Keratinocyte (primary cell): ENCODE results near the gene CDC20B. TPM values are rescaled to one million over a fixed set of nuclear protein-coding genes. Genes with fewer than 3 reads are reported as not detected.

Experiments
- DNase-seq: peaks from one replicate; pipeline ENCODE4 v3.0.0-alpha.2; 2011; ENCODE audit warnings: low read depth, missing footprints, low spot score
- FAIRE-seq: peaks from 2 replicates; lab custom pipeline; 2011; peaks lifted over from hg19 to GRCh38; lab: Jason Lieb, UNC
- H2AFZ ChIP-seq: 2 replicates; pipeline ENCODE4 v1.6.0; 2012; ENCODE audit warnings: low read length, control low read depth, inconsistent platforms; ENCODE audit not compliant: control insufficient read depth
- H3K27ac ChIP-seq: 2 replicates; pipeline ENCODE4 v1.5.1; 2011; ENCODE audit warnings: low read length; ENCODE audit not compliant: control insufficient read depth, insufficient read depth
- H3K27me3 ChIP-seq: 3 replicates; pipeline ENCODE4 v1.6.0; 2011; ENCODE audit warnings: low read length; ENCODE audit not compliant: control insufficient read depth, insufficient read depth; ENCODE audit errors: extremely low read depth
- H3K36me3 ChIP-seq, 2 experiments: 2 replicates in 1 of 2; 3 replicates in 1 of 2; pipeline ENCODE4 v1.5.1; 2011; ENCODE audit warnings: low read length in 2 of 2, mild to moderate bottlenecking in 1 of 2; ENCODE audit not compliant: control insufficient read depth in 2 of 2, insufficient read depth in 2 of 2; ENCODE audit errors: extremely low read depth in 1 of 2
- H3K4me1 ChIP-seq: 3 replicates; pipeline ENCODE4 v1.5.1; 2011; ENCODE audit warnings: low read length; ENCODE audit not compliant: control insufficient read depth, insufficient read depth; ENCODE audit errors: extremely low read depth
- H3K4me2 ChIP-seq: 3 replicates; pipeline ENCODE4 v1.6.0; 2011; ENCODE audit warnings: low read depth, low read length; ENCODE audit not compliant: control insufficient read depth, insufficient read depth; ENCODE audit errors: extremely low read depth
- H3K4me3 ChIP-seq, 3 experiments: fragments of 200-600 bp in 1 of 3; sonication (generic) in 1 of 3; 2 replicates in 2 of 3; 3 replicates in 1 of 3; pipeline ENCODE4 v1.5.1; 2011 to 2016; ENCODE audit warnings: low read length in 3 of 3, mild to moderate bottlenecking in 3 of 3, control low read depth in 2 of 3, inconsistent platforms in 1 of 3, low read depth in 1 of 3, mixed read lengths in 1 of 3, mixed run types in 1 of 3, moderate library complexity in 1 of 3; ENCODE audit not compliant: control insufficient read depth in 2 of 3, insufficient read depth in 2 of 3; ENCODE audit errors: extremely low read depth in 1 of 3
- H3K79me2 ChIP-seq: 2 replicates; pipeline ENCODE4 v1.6.0; 2012; ENCODE audit warnings: low read length; ENCODE audit not compliant: control insufficient read depth, insufficient read depth
- H3K9ac ChIP-seq: 3 replicates; pipeline ENCODE4 v1.6.0; 2011; ENCODE audit warnings: low read length; ENCODE audit not compliant: control insufficient read depth, insufficient read depth; ENCODE audit errors: extremely low read depth
- H3K9me1 ChIP-seq: 3 replicates; pipeline ENCODE4 v1.6.0; 2011; ENCODE audit warnings: low read length; ENCODE audit not compliant: control insufficient read depth, insufficient read depth; ENCODE audit errors: extremely low read depth
- H3K9me3 ChIP-seq: 2 replicates; pipeline ENCODE4 v1.5.1; 2012; ENCODE audit warnings: low read depth, low read length; ENCODE audit not compliant: control insufficient read depth
- H4K20me1 ChIP-seq: 3 replicates; pipeline ENCODE4 v1.6.0; 2011; ENCODE audit warnings: low read length; ENCODE audit not compliant: control insufficient read depth, insufficient read depth; ENCODE audit errors: extremely low read depth
- EZH2 ChIP-seq: IDR thresholded peaks from one replicate; pipeline ENCODE4 v1.6.1; 2012; ENCODE audit warnings: inconsistent platforms, mild to moderate bottlenecking, low read length, moderate library complexity
- dilution Hi-C: fragments of 300-500 bp; cut with MboI; formaldehyde crosslinking; loops from one replicate; pipeline ENCODE4 v1.7.0; 2020; ENCODE audit warnings: low sequenced_read_pairs; ENCODE audit not compliant: extremely low pct_ligation_motif_present
- polyA plus RNA-seq, 5 experiments: library from polyadenylated mRNA; depleted of rRNA in 3 of 5; stranded (reverse) in 3 of 5; stranded (forward) in 1 of 5; unstranded in 1 of 5; fragments of >200 nt; gene quantifications; 1 replicate in 1 of 5; 2 replicates in 3 of 5; 3 replicates in 1 of 5; pipeline versions ENCODE4 v1.2.1 to v1.2.3, GENCODE V29; 2011 to 2012; ENCODE audit warnings: missing spikeins in 2 of 5, low read depth in 1 of 5, low replicate concordance in 1 of 5
- TF ChIP-seq, protein P1 (sequence below), 3 experiments: IDR thresholded peaks in 1 of 3; conservative IDR thresholded peaks in 1 of 3; optimal IDR thresholded peaks in 1 of 3; 2 replicates in 2 of 3; 3 replicates in 1 of 3; pipeline versions ENCODE3 to v1.5.1; 2011; ENCODE audit warnings: low read length in 3 of 3, mild to moderate bottlenecking in 3 of 3, moderate library complexity in 2 of 3, control low read depth in 1 of 3, inconsistent platforms in 1 of 3; ENCODE audit not compliant: insufficient read depth in 2 of 3; ENCODE audit errors: extremely low read depth in 1 of 3

The CDC20B gene
- polyA plus RNA-seq, 1 donor (not counting 4 experiments of a cell fraction or from before 2014, with no cell fraction given) = 0.03 TPM

- H3K27me3 ChIP-seq = peaks cover 4% of the 10 kb centered on the region
- DNase-seq = no peak
- H3K4me2 ChIP-seq = no peak overlapping the region
- no peaks in the 10 kb centered on the region for H3K79me2 ChIP-seq
- no peak overlapping the region for H3K4me3 ChIP-seq
- H3K9me3 ChIP-seq = no peaks in the 10 kb centered on the region
- no peaks in the 10 kb centered on the region for H4K20me1 ChIP-seq
- no peak overlapping the region for H3K27ac ChIP-seq
- FAIRE-seq = no peak
- no peaks in the 10 kb centered on the region for H3K4me1 ChIP-seq
- H3K9ac ChIP-seq = no peak overlapping the region
- no peak overlapping the region for H2AFZ ChIP-seq
- no peaks in the 10 kb centered on the region for H3K9me1 ChIP-seq
- dilution Hi-C loops = no loop called here
- no peaks in the 10 kb centered on the region for H3K36me3 ChIP-seq
- TF ChIP-seq, protein P1, sequence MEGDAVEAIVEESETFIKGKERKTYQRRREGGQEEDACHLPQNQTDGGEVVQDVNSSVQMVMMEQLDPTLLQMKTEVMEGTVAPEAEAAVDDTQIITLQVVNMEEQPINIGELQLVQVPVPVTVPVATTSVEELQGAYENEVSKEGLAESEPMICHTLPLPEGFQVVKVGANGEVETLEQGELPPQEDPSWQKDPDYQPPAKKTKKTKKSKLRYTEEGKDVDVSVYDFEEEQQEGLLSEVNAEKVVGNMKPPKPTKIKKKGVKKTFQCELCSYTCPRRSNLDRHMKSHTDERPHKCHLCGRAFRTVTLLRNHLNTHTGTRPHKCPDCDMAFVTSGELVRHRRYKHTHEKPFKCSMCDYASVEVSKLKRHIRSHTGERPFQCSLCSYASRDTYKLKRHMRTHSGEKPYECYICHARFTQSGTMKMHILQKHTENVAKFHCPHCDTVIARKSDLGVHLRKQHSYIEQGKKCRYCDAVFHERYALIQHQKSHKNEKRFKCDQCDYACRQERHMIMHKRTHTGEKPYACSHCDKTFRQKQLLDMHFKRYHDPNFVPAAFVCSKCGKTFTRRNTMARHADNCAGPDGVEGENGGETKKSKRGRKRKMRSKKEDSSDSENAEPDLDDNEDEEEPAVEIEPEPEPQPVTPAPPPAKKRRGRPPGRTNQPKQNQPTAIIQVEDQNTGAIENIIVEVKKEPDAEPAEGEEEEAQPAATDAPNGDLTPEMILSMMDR (optimal IDR thresholded peaks at IDR 0.05 in 1 of 3, IDR thresholded peaks at IDR 0.05 in 1 of 3, conservative IDR thresholded peaks at IDR 0.05 in 1 of 3; ENCODE audit: extremely low read depth in 1 of 3, insufficient read depth in 2 of 3, low read length in 3 of 3) = no peak
- TF ChIP-seq EZH2 = no peak
These were observed 102.0 kb downstream of the CDC20B start for GRCh38 chr5:55070968-55071367.

- DNase-seq = no peak
- TF ChIP-seq, protein P1 (optimal IDR thresholded peaks at IDR 0.05 in 1 of 3, IDR thresholded peaks at IDR 0.05 in 1 of 3, conservative IDR thresholded peaks at IDR 0.05 in 1 of 3; ENCODE audit: extremely low read depth in 1 of 3, insufficient read depth in 2 of 3, low read length in 3 of 3) = no peak
- TF ChIP-seq EZH2 = no peak
- no peaks in the 10 kb centered on the region for H3K9me3 ChIP-seq
- H3K9ac ChIP-seq = no peak overlapping the region
- no peak overlapping the region for H3K27ac ChIP-seq
- no peaks in the 10 kb centered on the region for H3K79me2 ChIP-seq
- H4K20me1 ChIP-seq = no peaks in the 10 kb centered on the region
- no peaks in the 10 kb centered on the region for H3K36me3 ChIP-seq
- peaks cover under 1% of the 10 kb centered on the region for H3K27me3 ChIP-seq
- H3K9me1 ChIP-seq = no peaks in the 10 kb centered on the region
- dilution Hi-C loops = no loop called here
- no peak overlapping the region for H3K4me3 ChIP-seq
- FAIRE-seq = no peak
- no peak overlapping the region for H3K4me2 ChIP-seq
- peaks cover 5% of the 10 kb centered on the region for H3K4me1 ChIP-seq
- H2AFZ ChIP-seq = no peak overlapping the region
These were observed 106.7 kb downstream of the CDC20B start for GRCh38 chr5:55066277-55066676.
